ENCODE results near the gene SLCO2A1.

Gene SLCO2A1

GRCh38 chr3:133937061-133937686 lies 92.6 kb downstream of the SLCO2A1 start:
- H3K4me1 ChIP-seq = no peaks in the 10 kb centered on the region
- no peak overlapping the region for H3K4me3 ChIP-seq (ENCODE audit: low read depth, low read length)
- TF ChIP-seq CTCF (IDR thresholded peaks at IDR 0.05; ENCODE audit: low read depth, low read length) = no peak
- no peaks in the 10 kb centered on the region for H3K9me3 ChIP-seq
- H3K36me3 ChIP-seq = no peaks in the 10 kb centered on the region
- no peak for DNase-seq
- no peaks in the 10 kb centered on the region for H3K27me3 ChIP-seq

GRCh38 chr3:133935843-133936769 lies 93.6 kb downstream of the SLCO2A1 start:
- Histone ChIP-seq H3K4me3 (ENCODE audit: low read depth, low read length) (no peak overlapping the region), H3K4me1 (no peaks in the 10 kb centered on the region), H3K36me3 (no peaks in the 10 kb centered on the region), H3K27me3 (no peaks in the 10 kb centered on the region), H3K9me3 (no peaks in the 10 kb centered on the region)
- TF ChIP-seq CTCF (IDR thresholded peaks at IDR 0.05; ENCODE audit: low read depth, low read length) = no peak
- DNase-seq = no peak

DNA sequence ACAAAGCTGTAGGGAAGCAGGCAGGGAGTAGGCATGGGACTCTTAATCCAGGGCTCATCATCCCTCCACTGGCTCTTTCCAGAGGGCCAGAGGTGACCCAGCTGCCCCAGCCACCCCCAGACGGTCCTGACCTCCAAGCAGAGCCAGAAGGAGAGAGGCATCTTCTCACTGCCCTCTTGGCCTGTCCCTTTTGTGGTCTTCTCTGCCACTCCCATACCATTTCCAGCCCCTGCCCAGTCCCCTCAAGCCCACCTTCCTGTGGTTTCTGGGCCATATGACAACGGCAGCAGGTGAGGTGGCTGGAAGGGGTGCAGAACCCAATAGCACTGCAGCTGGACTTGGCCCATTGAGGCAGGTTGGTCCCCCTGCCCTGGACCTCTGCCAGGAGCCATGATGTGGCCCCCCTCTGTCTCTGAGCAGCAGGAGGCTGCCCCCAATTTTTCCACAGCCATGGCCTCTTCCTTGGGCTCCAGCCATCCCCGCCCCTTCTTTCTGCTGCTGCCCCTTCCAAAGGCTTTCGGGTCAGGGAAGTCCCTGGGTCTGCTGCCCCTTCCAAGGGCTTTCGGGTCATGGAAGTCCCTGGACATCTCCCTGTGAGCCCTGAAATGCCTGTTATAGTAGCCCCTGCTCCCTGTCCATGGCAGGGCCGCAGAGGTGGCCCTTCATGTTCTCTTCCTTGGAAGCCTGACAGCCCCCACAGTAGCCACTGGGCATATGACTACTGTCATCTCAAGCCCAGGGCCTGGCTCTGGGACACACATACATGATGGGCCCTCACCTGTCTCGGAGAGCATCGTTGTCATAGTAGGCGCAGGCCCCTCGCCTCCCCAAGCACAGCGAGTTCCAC lies 94.5 kb downstream of the SLCO2A1 start:
- Histone ChIP-seq H3K4me3 (ENCODE audit: low read depth, low read length) (no peak overlapping the region), H3K36me3 (no peaks in the 10 kb centered on the region), H3K27me3 (no peaks in the 10 kb centered on the region), H3K4me1 (no peaks in the 10 kb centered on the region; the same call in 1 of the 2 replicates), H3K9me3 (no peaks in the 10 kb centered on the region)
- no peak for TF ChIP-seq CTCF (IDR thresholded peaks at IDR 0.05; ENCODE audit: low read depth, low read length)
- no peak for DNase-seq

- Histone ChIP-seq H3K4me1 (no peaks in the 10 kb centered on the region; the same call in 1 of the 2 replicates), H3K36me3 (no peaks in the 10 kb centered on the region), H3K27me3 (no peaks in the 10 kb centered on the region), H3K9me3 (no peaks in the 10 kb centered on the region), H3K4me3 (ENCODE audit: low read depth, low read length) (no peak overlapping the region)
- no peak for DNase-seq
- no peak for TF ChIP-seq CTCF (IDR thresholded peaks at IDR 0.05; ENCODE audit: low read depth, low read length)
Measured at GRCh38 chr3:133934073-133934970, 95.4 kb downstream of the SLCO2A1 start.

- DNase-seq = no peak
- no peak for TF ChIP-seq CTCF (IDR thresholded peaks at IDR 0.05; ENCODE audit: low read depth, low read length)
Measured at GRCh38 chr3:133933097-133934024, 96.4 kb downstream of the SLCO2A1 start.

More at GRCh38 chr3:133933097-133934024, 96.4 kb downstream of the SLCO2A1 start:
- H3K4me3 ChIP-seq (ENCODE audit: low read depth, low read length) = no peak overlapping the region
- H3K4me1 ChIP-seq = no peaks in the 10 kb centered on the region; the same call in 1 of the 2 replicates
- H3K27me3 ChIP-seq = no peaks in the 10 kb centered on the region
- H3K36me3 ChIP-seq = no peaks in the 10 kb centered on the region
- H3K9me3 ChIP-seq = no peaks in the 10 kb centered on the region

Data from BE2C (cell line).